Inflammatory macrophage treated with lipopolysaccharide for 1 hour (primary cell): Measurements from ENCODE around the gene PHOSPHO1.

Experiments used
- DNase-seq, 2 donors: peaks; one replicate each; pipeline ENCODE4 v3.0.0-alpha.2; 2020 to 2022

PHOSPHO1 gene

DNA sequence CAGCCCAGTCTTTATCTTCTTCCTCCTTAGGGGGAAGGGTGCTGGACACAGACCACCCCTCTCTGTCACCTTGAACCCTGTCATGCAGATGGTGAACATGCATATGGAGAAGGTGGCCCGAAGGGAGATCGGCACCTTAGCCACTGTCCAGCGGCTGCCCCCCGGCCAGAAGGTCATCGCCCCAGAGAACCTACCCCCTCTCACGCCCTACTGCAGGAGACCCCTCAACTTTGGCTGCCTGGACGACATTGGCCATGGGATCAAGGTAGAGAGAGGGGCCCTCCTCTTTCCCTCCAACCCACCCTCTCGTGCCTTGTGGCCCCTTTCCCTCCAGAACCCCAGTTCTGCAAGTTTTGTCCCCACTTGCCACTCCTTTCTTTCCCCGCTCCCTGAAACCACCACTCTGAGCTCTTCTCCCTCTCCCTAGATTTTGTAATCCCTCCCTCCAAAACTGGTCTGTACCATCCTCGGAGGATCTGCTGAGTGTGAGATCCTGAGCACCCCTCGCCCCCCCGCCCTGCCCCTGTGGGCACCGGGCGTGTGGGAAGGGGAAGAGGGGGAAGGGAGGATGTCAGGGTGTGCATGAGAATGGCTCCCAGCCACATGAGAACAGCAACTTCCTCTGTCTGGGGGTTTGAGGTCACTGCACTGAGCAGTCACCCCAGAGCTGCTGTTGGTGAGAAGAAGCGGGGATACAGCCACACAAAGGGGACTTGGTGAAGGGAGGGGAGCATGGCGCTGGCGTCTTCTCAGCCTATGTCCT lies 12.8 kb downstream of the PHOSPHO1 start:
- peak; percentile 73 to 84 for DNase-seq

DNA sequence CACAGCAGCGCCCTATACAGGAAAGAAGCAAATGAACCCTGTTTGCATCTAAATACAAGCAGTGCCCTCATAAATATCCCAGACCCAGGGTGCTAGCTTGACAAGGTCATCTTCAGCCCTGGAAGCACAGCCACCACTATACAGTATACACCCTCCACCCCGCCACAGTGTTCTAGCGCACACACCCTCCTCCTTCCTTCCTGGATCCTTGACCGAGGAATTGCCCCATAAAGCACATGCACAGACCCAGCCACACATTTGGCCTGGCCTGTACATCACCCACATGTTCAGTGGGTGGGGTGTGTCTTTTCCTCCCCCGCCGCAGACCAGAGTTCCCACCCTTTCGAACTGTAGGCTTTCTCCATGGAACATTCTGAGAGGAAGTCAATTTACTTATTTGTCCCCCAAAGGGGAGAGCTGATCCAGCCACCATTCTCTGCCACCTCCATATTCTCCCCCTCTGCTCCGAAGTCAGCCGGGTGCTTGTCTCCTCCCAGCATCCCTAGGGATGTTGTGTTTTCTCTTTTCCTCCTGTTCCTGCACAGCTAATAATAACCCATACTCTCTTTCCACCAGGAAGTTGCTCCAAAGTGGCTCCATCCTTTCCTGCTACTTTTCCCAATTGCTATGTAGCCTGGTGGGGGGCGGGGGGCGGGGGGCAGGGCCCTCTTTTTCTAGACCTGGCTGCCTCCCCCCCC lies 13.5 kb downstream of the PHOSPHO1 start:
- peak; percentile 69 to 76 for DNase-seq

DNA sequence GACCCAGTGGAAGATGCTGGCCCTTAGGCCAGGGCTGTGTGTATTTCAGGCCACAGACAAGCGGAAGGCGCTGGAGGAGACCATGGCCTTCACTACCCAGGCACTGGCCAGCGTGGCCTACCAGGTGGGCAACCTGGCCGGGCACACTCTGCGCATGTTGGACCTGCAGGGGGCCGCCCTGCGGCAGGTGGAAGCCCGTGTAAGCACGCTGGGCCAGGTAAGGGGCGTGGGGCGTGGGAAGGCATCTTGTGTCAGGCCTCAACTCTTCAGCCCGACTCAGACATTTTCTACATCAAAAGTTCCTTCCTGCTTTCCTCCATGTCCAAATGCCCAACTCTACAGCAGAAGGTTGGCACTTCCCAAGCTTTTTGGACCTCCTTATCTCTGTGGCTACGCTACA lies 14.1 kb downstream of the PHOSPHO1 start:
- DNase-seq = no peak

DNA sequence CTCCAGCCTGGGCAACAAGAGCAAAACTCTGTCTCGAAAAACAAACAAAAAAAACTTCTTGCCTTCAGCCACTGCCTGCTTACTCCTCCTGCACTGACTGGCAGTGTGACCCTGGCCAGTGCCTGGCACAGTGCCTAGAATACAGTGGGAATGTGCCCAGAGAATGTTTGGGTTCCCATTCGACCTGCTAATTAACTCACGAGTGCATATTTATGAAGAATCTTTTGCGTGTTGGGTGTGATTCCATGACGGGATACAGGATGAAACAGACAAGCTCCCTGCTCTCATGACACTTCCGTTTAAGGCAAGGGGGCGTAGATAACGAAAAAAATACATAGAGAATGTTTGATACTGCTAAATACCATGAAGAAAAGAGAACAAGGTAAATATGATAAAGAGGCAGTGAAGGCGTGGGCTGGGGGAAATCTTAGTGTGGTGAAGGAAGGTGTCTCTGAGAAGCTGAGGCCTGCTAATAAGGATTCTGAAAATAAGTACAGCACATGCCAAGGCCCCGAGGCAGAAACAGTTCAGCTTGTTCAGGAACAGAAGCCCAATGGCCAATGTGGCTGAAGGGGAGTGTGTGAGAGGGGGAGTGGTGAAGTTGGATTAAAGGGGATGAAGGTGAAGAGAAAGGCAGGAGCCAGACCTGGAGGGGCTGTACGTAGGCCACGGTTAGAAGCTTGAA lies 15.8 kb downstream of the PHOSPHO1 start:
- DNase-seq = no peak

DNA sequence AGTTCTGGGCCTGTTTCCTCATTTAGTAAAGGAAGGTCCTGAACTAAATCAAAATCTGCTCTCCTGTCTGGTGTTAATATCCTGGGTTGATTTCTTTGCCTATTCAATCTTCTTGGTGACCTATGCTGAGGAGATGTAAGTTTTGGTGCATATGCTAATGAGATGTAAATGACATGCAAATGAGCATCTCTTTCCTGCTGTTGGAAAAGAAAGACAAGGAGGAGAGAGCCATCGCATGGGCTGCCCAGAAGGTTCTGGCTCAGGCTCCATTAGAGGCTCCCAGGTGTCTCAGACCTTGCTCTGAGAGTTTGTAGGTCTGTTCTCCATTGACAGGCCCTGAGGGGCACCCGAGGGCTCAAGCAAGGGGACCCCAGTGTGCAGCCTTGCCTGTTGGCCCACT lies 16.7 kb downstream of the PHOSPHO1 start:
- no peak for DNase-seq

DNA sequence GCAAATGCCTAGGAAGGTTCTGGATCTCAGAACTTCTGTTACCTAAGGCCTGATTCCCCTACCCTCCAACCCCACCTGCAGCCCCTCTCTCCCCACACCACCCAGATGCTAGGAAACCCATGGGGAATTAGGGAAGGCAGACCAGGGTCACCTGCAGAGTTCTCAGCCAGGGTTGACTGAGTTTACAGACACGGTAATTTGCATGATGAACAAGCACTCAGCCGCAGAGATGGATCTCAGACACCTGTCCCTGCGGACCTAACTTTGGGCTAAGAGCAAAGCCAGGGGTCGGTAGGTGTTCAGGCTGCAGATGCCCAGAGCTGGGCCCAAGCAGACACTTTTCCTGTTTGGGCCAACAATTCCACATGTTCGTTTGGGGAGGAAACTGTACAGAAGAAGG lies 17.2 kb downstream of the PHOSPHO1 start:
- DNase-seq = no peak

DNA sequence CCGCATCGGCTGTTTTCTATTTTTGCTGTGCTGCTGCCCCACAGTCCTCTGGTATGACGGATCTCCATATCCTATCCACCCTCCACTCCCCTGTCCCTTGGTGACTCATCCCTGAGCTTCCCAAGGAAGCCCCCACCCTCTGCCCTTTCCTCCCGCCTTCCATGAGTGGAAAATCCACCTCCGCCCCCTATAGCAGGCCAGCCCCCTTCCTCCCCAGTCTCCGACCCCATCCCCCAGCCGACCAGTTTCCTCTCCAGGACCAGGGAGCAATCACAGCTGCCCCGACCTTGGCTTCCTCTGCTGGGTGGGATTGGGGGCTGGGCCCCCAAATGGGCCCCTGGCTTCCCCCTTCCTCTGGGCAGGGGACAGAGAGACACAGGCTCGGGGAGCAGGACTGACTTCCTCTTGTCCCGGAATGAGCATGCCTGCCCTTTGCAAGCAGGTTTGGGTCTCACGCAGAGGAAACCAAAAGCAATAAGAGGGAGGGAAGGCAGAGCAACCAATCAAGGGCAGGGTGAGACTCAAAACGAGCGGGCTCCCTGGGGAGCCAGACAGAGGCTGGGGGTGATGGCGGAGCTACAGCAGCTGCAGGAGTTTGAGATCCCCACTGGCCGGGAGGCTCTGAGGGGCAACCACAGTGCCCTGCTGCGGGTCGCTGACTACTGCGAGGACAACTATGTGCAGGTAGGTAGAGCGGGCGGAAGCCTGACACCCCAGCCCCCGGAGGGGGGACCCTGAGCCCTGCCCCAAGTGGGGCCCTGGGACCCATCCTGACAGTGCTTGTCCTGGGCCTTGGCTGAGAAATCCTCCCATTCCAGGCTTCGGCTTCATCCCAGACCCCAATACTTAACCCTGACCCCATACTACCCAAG lies 20.2 kb downstream of the PHOSPHO1 start, which contains the start of the genes ABI3 and GNGT2:
Gene ABI3, plus strand, starts transcription at position 550 of the 872 bp plus-strand sequence. Its CDS starts 18 bp downstream, at position 568.
Gene GNGT2, minus strand, starts transcription at position 417 of the 872 bp plus-strand sequence. CDS start 3,152 bp downstream, outside the sequence.
- DNase-seq = peak; percentile 26 to 33

DNA sequence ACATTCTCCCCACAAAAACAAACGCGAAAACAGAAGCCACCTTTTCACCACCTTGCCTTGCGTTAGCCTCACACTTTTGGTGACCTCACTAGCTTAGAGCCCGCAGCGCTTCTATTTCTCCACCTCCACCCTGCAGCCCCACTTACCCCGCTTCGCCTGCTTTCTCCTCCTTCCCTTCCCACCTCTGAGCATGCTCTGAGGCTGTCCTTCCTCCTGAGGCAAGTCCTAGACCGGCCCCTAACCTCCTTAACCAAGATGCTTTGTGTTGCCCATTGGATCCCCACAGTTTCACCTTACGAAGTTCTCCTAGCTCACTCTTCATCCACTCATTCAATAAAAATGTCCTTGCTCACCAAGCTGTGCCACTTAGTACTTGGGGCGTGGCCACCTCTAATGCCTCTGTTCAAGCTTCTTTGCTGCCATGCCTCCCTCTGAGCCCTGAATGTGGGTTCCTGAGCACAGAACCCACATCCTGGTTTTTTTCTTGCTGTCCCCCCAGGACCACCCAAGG lies 21.5 kb downstream of the PHOSPHO1 start:
- no peak for DNase-seq

DNA sequence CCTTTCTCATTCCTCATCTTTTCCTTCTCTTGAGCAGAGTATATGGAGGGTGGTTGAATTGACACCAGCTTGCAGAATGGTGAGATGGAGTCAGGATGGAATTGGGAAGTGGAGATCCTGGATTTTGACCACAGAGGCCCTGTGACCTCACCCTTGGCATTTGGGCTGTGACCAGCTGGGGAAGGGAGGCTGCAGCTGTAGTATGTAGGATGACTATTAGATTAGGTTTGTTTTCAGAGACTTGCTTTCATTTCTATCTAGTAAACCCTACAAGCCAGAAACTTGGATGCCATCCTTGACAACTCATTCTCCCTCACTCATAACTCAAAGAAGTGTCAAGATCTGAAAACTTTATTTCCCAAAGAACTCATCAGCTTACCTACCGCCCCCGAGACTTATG lies 26.1 kb downstream of the PHOSPHO1 start:
- no peak for DNase-seq

DNA sequence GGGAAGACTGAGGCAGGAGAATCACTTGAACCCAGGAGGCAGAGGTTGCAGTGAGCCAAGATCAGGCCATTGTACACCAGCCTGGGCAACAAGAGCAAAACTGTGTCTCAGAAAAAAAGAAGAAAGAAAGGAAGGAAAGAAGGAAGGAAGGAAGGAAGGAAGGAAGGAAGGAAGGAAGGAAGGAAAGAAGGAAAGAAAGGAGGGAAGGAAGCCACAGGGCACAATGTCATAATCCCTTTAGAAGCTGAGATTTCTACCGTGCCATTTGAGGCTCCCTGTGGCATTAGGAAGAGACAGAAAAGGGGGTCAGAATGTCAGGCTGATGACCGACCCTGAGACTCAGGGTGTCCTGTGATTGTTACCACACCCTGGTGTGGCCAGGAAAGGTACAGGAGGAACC lies 26.8 kb downstream of the PHOSPHO1 start:
- no peak for DNase-seq

DNA sequence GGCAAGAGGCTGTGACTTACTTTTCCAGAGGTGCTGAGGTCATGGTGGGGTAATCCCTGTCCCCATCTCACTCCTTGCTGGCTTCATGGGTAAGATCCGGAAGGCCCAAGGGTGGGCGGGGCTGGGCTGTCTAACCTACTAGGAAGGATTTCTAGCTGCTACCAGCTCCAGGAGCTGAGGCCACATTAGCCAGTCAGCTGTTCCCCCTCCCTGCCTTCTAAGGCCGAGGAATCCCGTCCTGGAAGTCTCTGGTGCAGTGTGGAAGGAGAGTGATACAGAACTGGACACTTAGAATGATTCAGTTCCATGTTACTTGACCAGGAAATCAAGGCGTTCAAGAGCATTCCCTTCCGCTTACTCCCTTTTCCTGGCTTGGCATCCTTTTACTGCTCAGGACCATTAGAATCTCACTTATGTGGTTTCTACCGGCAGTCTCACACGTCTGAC lies 29.1 kb downstream of the PHOSPHO1 start:
- no peak for DNase-seq

DNA sequence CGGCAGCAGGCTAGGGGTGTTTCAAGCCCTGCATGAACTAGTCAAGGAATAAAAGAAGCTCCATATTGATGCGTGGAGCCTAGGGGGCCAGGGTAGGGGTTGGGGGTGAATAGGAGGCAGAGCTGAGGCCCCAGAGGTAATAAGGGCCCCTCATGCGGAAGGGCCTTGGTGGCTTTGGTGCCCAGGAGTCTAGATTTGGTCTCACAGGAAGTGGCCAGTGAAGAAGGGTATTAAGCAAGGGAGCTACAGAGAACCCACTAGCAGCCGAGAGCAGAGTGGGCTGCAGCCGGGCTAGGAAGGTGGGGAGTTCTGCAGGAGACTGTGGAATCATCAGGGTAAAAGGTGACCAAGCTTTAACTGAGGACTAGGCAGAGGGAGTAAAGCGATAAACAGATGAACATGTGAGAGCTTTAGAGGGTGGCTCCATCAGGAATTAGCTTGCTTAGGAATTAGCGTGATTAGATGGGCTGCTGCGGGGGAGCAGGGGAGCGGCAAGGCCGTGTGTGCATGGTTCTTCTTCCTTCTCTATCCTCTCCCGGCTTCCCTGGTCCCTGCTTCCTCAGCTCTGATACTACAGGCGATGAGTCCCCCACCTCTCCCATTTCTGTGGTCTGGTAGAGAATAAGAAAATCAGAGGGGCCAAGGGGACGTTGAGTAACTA lies 30.0 kb downstream of the PHOSPHO1 start:
- no peak for DNase-seq

DNA sequence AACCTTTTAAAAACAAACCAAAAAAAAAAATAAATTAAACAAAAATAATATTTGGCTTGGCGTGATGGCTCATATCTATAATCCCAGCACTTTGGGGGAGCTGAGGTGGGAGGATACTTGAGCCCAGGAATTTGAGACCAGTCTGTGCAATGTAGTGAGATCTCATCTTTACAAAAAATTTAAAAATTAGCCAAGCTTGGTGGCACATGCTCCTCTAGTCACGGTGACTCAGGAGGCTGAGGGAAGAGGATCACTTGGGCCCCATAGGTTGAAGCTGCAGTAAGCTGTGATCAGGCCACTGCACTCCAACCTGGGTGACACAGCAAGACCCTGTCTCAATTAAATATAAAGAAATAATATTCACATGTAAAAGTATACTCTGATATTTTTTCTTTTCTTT lies 32.4 kb downstream of the PHOSPHO1 start:
- peak; percentile 22 to 51 for DNase-seq

DNA sequence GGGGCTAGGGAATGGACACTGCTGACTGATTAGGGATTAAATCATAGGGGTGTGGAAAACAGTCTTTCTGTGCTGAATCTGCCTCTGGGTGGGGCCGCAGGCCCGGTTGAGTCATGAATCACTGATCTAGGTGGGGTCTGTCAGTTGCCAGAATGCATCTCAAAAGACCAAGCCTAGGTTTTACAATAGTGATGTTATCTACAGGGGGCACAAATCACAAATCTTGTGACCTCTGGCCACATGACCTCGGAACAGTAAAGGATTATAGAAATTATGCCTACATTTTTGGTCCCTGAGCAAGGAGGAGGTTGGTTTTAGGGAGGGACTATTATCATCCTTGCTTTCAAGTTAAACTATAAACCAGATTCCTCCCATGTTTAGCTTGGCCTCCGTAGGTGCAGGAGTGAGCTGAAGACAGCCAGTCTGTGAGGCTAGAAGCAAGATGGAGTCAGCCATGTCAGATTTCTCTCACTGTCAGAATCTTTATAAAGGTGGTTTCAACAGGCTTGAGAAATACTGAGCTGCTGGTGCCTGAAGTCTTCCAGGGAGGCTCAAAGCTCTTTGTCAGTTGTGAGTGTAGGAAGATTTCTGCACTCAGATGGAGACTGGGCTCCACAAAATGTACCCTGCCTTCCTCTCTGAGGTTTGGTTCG lies 33.1 kb downstream of the PHOSPHO1 start:
- no peak for DNase-seq

DNA sequence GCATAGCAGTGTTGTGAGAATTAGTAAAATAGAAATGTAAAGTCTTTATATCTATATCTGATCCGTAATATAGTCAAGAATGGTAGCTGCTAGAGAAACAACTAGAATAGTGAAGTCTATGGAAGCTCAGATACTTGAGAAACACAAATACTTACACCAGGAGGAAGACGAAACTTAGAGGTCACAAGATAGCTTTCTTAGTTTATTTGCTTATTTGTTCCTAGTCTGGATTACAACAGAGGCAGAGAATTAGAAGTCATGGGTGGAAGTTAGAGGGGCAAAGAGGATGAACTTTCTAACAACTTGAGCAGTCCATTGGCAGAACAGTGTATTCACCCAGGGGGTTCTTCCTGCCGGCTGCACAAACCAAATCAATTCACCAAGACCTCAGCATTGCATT lies 34.1 kb downstream of the PHOSPHO1 start:
- DNase-seq = peak; percentile 36 to 59

DNA sequence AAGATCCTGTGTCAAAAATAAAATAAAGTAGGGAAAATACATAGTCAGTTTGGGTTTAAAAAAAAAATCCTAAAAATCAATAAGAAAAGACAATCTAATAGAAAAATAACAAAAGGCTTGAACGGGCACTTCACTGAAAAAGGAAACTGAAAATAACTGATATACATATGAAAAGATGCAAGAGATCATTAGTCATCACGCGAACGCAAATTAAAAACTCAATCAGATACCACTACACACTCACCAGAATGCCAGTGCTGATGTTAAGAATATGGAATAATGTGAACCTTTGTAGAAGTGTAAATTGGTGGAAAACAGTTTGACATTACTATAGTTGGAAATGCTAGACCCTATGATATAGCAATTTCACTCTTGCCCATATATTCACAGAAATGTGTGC lies 34.8 kb downstream of the PHOSPHO1 start:
- no peak for DNase-seq

DNA sequence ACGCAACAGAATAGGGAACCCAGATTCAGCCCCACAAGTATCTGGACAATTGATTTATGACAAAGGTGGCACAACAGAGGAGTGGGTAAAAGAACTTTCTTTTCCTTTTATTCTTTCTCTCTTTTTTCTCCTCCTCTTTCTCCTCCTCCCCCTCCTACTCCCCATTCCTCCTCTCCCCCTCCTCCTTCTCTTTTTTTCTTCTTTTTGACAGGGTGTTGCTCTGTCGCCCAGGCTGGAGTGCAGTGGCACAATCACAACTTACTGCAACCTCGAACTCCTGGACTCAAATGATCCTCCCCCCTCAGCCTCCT lies 36.3 kb downstream of the PHOSPHO1 start:
- DNase-seq = no peak

DNA sequence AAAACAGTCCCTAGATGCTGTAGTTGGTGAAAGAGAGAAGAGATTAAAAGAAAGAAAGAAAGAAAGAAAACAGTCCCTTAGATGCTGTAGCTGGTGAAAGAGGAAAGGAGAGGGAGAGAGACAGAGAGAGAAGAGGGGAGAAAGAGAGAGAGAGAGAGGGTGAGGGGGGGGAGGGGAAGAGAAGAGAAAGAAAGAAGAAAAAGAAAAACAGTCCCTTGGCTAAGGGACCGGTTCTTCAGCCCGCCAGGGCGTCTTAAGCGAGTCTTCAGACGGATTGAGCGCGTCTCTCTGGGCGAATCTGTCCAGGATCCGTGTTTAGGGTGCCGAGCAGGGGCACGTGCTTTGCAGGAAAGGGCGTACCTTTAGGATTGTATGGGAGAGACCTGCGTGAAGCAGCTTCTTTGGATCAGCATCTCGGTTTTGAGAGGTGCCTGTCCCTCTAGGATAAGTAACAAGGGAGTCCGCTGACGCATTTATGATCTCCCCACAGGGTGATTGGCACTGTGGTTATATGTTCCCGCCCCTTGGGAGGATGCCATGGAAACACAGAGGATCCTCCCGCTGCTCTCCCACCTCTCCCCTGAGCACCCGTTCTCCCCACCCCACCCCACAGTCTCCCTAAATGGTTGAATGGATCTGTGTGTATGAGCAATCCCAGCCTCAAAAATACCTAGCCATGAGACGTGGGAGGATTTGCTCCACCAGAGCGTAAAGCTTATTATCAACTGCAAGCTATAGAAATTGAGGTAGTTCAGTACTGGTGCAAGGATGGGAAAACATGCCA lies 36.9 kb downstream of the PHOSPHO1 start:
- DNase-seq = peak; percentile 67 to 69

DNA sequence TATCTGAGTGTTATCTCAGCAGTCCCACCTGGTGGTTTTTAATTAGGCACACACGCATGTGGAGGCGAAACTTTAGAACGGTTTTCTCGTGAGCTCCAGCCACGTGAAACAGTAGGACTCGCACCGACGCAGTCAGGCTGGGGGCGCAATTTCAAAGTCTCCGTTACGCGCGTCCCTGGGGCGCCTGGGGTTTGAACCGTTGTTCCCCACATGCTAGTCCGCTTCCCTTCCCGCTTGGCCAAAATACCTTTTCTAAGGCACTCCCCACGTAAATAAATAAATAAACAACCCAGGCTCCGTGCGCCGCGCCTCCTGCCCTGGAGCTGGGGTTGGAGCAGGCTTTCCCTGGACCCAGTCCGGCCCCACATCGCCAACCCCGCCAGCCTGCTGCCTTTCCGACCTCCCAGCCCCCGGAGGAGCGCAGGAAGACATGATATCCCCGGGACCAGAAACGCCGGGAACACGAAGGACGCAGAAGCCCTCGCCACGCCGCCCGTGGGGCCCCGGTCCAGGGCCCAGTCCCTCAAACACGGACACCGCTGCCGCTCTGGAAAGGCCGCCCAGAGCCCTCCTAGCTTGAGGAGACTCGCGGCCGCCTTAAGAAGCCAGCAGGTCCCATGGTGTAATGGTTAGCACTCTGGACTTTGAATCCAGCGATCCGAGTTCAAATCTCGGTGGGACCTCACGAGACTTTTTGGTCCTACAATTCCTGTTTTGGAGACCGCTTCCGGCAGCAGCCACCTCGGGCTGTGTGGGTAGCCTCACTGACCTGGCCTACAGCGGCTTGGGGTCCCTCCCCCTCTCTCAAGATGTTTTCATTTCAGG lies 38.5 kb downstream of the PHOSPHO1 start:
- DNase-seq = peak; percentile 88 to 98
